Chondrocyte (in vitro differentiated cells): Measurements from ENCODE around the gene ARL8B. TPM values are rescaled to one million over a fixed set of nuclear protein-coding genes. Genes with fewer than 3 reads are reported as not detected.
"Not testable (repeated sequence)": the region's sequence is repeated elsewhere in the genome, so short reads cannot be mapped to it uniquely, and the experiment has no call there.

ENCODE experiments used
- DNase-seq: peaks from one replicate; pipeline ENCODE4 v3.0.0; 2021; ENCODE audit warnings: mixed read lengths, low spot score
- H3K27ac Mint-ChIP-seq: one replicate; pipeline ENCODE4 v1.8.0; 2021; ENCODE audit warnings: mild to moderate bottlenecking, moderate library complexity, mixed read lengths; ENCODE audit not compliant: unreplicated experiment
- H3K27me3 Mint-ChIP-seq: 2 replicates; pipeline ENCODE4 v1.8.0; 2021; ENCODE audit warnings: low read depth, mixed read lengths
- H3K36me3 Mint-ChIP-seq: 2 replicates; pipeline ENCODE4 v1.8.0; 2021; ENCODE audit warnings: low read depth, mixed read lengths
- H3K4me1 Mint-ChIP-seq: 2 replicates; pipeline ENCODE4 v1.8.0; 2021; ENCODE audit warnings: low read depth, mild to moderate bottlenecking, mixed read lengths
- H3K4me3 Mint-ChIP-seq: one replicate; pipeline ENCODE4 v1.8.0; 2021; ENCODE audit warnings: mild to moderate bottlenecking, moderate library complexity, mixed read lengths; ENCODE audit not compliant: unreplicated experiment
- H3K9me3 Mint-ChIP-seq: 2 replicates; pipeline ENCODE4 v1.8.0; 2021; ENCODE audit warnings: low read depth, mixed read lengths
- CTCF ChIP-seq: fragments of 200-600 bp; sonication (generic); IDR thresholded peaks from 2 replicates; pipeline ENCODE4 v1.5.0; 2021; ENCODE audit warnings: antibody characterized with exemption, mild to moderate bottlenecking, moderate library complexity
- total RNA-seq: library from RNA; stranded (reverse); gene quantifications from 3 replicates; pipeline ENCODE4 v1.2.1, GENCODE V29; 2021

Gene ARL8B
- total RNA-seq, 1 donor from 2014 or later: 65.8 TPM

GRCh38 chr3:5102532-5102931 is 19.6 kb upstream of the ARL8B start:
- H3K4me3 Mint-ChIP-seq: no peak overlapping the region
- no peak overlapping the region for H3K27ac Mint-ChIP-seq
- DNase-seq: no peak
- H3K36me3 Mint-ChIP-seq: peaks cover 2% of the 10 kb centered on the region
- TF ChIP-seq CTCF: no peak
- H3K9me3 Mint-ChIP-seq: peaks cover 4% of the 10 kb centered on the region
- no peaks in the 10 kb centered on the region for H3K4me1 Mint-ChIP-seq
- peaks cover 25% of the 10 kb centered on the region for H3K27me3 Mint-ChIP-seq

DNA sequence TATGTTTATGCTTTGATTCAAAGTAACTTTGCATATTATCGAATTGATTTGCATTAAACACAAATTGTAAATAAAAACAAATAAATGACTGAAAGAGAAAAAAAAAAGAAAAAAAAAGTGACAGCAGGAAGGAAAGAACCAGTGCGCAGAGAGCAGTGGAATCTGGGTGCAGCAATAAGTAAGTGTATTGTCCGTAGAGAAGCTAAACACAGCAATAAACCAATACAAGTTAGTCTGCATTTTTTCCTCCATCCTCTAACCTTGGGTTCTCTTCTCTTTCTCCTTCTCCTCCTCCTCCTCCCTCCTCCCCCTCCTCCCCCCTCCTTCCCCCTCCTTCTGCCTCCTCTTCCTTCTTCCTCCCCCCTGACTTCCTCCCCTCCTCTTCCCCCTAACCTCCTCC is 18.3 kb upstream of the ARL8B start:
- H3K27me3 Mint-ChIP-seq: peaks cover 19% of the 10 kb centered on the region
- peaks cover 2% of the 10 kb centered on the region for H3K36me3 Mint-ChIP-seq
- peaks cover 4% of the 10 kb centered on the region for H3K9me3 Mint-ChIP-seq
- H3K27ac Mint-ChIP-seq: no peak overlapping the region
- no peak for DNase-seq
- H3K4me3 Mint-ChIP-seq: no peak overlapping the region
- no peak for TF ChIP-seq CTCF
- no peaks in the 10 kb centered on the region for H3K4me1 Mint-ChIP-seq

DNA sequence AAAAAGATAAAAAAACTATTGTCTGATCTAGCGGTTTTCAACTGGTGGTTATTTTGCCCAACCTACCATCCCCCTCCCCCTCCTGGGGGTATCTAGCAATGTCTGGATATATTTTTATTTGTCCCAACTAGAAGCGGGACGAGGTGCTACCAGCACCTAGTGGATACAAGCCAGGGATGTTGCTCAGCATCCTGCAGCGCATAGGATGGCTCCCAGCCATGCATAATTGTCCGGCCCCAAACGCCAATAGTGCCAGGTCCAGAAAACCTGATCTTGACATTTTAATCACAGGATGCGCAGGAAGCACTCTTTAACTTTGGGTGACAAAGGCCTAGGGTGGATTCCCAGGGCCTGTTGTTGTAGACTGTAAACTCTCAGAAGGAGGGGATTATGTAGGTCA is 17.0 kb upstream of the ARL8B start:
- H3K4me3 Mint-ChIP-seq: no peak overlapping the region
- no peak for TF ChIP-seq CTCF
- H3K36me3 Mint-ChIP-seq: peaks cover 2% of the 10 kb centered on the region
- H3K9me3 Mint-ChIP-seq: peaks cover 4% of the 10 kb centered on the region
- H3K27ac Mint-ChIP-seq: no peak overlapping the region
- peaks cover 14% of the 10 kb centered on the region for H3K27me3 Mint-ChIP-seq
- H3K4me1 Mint-ChIP-seq: no peaks in the 10 kb centered on the region
- DNase-seq: no peak

GRCh38 chr3:5106371-5106770 is 15.7 kb upstream of the ARL8B start:
- H3K9me3 Mint-ChIP-seq, H3K4me1 Mint-ChIP-seq, H3K36me3 Mint-ChIP-seq, H3K4me3 Mint-ChIP-seq, H3K27ac Mint-ChIP-seq, DNase-seq: not testable (repeated sequence)
- peaks cover 14% of the 10 kb centered on the region for H3K27me3 Mint-ChIP-seq

GRCh38 chr3:5106933-5107334 is 15.2 kb upstream of the ARL8B start:
- peaks cover 14% of the 10 kb centered on the region for H3K27me3 Mint-ChIP-seq
- DNase-seq, H3K4me3 Mint-ChIP-seq, H3K36me3 Mint-ChIP-seq, H3K4me1 Mint-ChIP-seq, H3K9me3 Mint-ChIP-seq, H3K27ac Mint-ChIP-seq: not testable (repeated sequence)

- Mint-ChIP-seq H3K9me3 (no peaks in the 10 kb centered on the region), H3K27ac (no peak overlapping the region), H3K4me3 (no peak overlapping the region), H3K36me3 (no peaks in the 10 kb centered on the region), H3K27me3 (peaks cover 7% of the 10 kb centered on the region), H3K4me1 (no peaks in the 10 kb centered on the region)
- no peak for TF ChIP-seq CTCF
- no peak for DNase-seq
Observed at GRCh38 chr3:5110337-5110736, 11.8 kb upstream of the ARL8B start.
